NK-92 (cell line): ENCODE data around the gene ERG.

Source experiments
- DNase-seq: peaks from one replicate; lab custom pipeline; 2025; ENCODE audit not compliant: unreplicated experiment; lab: John Stamatoyannopoulos, UW

Gene ERG

DNA sequence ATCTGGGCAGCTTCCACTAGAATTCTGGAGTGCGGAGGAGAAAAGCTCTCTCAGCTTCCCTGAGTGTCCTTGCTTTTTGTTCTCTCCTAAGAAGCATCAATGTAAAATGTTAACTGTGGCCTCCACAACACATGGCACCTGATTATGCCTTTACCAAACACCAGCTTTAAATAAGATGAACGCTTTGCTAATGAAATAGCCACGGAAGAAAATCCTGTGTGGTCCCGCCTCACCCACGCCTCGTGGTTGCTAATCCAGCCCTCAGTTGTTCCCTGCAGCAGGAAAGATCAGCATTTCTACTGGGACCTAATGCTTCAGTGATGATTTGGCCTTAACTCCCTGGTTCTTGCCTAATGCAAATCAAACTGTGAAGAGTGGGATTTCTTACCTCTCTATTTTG, 1.8 kb upstream of the ERG start:
- DNase-seq = no peak

DNA sequence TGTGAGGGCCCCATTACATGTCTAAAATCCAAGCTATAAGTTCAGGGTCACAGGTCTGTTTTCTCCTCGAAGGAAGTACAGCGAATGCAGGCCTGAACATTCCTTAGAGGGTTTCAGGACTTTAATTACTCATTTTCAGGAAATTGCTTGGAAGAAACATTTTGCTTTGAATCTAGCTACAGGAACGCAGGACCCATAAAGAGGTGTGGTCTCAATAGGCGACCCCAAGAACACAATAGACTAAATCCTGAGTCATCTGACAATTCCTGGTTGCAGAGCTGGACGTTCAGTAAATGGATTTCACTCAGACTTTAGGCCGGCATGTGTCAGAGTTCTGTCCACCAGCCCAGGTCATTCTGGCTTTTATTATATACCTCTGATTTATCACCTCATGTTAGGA, 1.0 kb upstream of the ERG start:
- DNase-seq = no peak

DNA sequence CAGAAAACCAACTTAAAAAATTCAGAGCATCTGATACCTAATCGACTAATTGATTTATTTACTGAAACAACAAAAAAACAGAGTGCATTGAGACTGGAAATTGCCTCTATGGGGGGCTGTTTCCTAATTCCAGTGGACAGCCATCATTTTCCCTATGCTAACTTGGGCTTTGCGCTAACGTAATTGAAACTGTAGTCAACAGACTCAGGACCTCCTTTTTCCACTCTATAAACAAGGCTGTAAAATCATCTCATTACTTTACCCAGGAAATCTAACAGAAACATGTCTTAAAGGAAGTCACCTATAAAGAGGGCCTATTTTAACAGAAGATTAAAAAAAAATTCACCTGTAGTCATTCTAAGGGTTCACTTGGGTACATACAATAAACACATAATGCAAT, 2.1 kb downstream of the ERG start:
- DNase-seq = no peak

DNA sequence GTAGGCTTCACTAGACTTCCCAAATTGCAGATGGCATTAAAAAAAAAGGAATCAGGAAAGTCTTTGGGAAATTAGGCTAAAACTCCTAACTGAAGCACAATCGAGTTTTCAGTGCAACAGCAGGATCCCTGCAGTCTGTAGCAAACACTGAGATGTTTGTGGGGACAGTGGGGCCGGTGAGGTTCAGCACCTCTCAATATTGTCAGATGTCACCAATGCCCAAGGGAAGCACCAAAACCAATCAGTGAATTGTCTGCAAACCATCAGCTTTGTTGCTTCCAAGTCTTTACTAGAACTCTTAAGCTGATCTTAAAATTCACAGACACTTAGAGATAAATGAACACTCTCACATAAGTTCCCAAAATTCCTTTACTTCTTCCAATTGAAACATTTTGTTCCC, 2.6 kb downstream of the ERG start:
- DNase-seq = no peak

DNA sequence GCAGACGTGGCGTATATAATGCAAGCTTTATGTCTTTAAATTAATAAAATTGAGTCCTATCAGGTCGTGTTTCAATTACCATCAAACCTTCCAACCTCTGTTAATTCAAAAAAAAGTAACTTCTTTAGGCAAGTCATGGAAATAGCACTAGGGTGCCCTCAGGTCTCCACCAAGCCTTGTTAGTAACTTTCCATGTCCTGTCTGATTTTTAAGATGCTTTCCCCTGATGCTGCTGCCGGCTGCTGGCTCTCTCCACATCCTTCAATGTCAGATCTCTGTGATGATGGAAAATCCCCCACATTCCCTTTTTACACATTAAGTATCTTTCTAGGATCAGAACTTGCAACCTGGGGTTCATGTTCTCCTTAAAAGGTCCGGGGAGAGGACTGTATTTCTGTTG, 3.0 kb downstream of the ERG start:
- no peak for DNase-seq

DNA sequence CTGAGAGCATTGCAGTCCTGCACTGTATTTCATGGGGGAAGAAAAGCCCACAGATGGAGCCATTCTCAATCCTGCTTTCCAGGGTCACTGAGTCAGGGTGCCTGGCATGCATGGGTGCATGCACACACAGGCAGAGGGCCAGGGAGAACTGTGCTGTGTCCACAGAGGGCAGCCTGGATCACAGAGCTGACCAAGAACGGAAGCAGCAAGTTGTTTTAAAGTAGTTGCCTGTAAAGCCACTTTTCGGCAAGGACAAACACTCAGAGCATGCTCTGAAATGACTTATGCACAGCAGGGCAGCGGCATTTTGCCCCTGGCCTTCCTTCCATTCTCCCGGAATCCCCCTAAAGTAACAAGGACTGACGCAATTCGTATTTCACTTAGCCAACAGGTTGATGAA, 3.6 kb downstream of the ERG start:
- DNase-seq = no peak

DNA sequence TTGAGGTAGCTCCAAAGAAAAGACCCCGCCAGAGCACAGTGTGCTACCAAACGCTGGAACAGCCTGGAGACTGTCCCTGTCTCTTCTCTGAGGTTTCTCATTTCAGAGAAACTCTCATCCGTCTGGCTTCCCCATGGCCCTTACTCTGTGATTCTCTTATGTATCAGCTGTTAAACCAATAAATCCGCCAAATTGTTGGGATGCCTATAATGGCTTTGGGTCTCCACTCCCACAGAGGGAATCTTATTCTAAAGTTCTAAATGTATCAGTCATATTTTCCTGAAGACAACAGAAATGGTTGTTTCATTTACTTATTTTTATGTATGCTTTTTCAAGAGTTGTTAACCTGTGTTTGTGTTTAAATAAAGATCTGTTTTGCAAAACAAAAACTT, 4.0 kb downstream of the ERG start:
- DNase-seq = no peak

DNA sequence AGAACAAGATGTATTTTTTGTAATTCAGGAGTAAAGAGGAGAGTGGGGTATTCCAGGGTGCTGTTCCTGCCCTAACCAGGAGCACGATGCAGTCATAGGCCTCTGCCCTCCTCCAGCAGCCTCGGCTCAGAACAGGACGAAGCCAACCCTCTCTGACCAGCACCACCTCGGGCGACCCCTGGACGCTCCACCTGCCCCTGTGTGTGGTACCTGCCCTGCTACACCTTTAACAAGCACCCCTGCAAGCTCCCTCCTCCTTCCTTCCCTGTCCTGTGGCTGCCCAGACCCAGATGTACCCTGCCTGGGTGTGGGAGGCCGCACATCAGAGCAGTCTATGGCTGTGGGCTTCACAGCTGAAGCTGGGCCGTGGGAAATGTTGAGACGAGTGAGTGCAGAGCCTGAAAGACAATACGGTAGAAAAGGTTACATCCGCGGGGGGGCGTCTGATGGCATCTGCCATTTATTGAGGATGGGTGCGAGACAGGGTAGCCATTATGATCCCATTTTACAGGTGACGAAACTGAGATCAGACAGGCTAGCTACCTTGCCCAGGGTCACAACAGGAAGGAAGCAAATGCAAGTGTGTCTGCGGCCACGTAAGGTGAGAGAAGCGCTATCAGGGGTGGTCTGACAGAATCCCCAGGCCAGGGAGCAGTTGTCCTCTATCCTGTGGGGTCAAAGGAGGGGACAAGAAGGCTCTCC, 4.6 kb downstream of the ERG start:
- no peak for DNase-seq

DNA sequence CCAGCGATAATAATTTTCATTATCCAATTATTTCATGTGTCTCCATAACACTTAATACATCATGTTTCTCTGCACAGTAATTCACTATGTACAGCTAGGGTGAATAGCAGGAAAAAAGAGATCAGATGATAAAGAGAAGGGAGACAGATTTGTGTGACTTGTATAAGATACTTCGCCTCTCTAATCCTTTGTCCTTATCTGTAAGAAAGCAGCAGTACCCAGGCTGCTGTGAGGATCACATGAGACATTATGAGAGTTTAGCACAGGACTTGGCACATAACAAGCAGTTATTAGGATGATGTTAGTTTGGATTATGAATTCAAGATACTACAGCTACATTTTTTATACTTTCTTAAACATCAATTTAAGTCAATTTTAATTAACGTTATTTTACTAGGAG, 6.3 kb downstream of the ERG start:
- DNase-seq = no peak

DNA sequence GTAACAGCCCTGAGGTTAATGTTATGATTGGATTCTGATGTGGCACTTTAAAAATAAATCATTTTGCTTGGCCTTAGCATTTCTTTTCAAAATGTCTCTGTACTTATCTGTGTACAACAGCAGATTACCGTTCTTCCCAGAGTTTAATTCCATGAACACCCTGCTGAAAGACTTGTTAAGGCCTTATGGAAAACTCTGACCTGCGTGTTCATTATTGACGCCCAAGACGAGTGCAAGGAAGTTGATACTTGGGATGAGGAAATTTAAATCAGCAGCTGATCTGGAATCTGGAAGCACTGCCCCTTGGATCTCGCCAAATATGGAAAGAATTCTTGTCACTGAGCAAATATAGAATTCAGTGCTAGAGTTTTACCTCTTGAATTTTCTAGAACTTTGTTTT, 6.7 kb downstream of the ERG start:
- no peak for DNase-seq

DNA sequence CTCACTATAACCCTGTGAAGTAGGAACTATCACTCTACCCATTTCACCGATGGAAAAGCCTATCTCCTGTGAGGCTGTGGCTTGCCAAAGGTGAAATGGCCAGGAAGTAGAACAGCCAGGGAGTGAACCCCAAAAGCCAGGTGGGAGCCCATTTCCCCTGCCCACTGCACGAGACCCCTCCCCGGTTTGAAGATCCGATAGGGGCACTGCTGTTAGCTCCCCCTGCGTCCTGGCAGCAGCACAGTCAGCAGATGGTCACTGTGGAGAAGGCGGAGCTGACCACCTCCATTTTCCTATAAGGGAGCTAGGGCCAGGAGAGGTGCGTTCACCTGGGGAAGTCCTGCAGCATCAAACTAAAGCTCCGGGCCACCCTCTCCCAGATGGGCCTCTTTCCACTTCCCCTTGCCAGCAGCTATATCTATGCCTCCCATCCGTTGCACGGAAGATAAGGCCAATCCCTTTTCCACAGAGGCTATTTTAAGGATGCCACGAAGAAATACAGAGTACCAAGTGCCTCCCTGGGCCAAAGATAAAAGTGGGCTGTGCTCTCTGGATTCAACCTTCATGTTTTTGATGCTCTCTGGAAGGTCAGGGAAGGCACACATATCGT, 7.8 kb downstream of the ERG start:
- no peak for DNase-seq

DNA sequence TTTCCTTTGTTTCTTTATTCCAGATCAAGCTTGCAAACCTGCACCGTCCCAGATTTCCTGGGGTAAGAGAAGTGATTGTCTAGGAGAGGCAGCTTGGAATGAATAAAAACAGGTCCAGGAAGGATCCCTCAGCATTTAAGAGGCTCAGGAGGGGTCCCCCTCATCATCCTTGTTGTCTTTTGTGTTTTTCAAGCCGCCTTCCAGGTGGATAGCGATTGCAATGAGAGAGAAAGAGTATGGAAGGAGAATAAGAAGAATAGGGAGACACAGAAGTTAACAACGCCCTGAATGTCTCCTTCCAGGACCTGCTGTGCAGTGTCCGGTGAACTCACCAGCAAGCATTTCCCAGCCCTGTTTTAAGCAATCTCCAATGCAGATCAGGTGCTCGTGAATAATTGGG, 8.5 kb downstream of the ERG start:
- DNase-seq = no peak

DNA sequence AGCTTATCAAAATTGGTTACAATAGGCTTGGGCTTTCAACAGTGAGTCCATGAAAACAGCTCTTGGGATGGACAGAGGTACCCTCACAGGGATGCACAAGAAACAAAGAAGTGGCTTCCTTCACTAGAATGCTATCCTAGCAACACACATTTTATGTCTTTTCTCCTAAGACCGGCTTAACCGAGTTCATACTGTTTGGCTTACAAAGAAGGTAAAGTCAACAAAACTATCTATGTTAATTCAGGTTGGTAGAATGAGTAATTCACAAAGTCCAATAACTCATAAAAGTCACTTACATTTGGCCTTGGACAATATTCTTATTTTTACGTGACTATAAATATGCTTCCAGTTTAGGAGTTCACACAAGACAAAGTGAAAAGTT, 9.0 kb downstream of the ERG start:
- DNase-seq = no peak

DNA sequence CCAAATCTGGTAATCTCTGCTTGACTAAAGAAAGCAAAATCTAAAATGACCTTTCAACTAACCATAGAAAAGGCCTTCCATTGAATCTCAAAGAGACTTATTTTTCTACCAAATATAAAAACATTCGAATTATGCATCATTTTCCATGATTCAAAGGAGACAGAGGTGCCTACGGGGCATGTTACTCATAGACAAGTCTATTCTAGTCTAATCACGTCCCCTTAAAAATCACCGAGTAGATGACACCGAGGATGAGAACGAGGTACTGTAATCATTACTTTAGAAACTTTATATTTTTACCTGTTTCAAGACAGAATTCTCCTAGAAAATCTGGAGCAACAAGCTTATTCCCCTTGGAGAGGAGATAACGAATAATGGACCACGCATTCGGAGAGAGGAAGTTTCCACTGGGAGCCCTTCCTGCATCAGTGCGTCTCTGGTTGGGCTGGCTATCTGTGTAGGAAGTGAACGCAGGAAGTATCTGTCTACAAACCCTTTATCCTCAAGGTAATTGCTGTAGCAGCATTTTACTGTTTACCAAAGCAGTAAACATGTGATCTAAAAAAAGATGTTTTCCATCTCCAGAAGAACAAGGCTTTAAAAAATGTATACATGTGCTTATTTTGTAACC, 9.5 kb downstream of the ERG start:
- no peak for DNase-seq

DNA sequence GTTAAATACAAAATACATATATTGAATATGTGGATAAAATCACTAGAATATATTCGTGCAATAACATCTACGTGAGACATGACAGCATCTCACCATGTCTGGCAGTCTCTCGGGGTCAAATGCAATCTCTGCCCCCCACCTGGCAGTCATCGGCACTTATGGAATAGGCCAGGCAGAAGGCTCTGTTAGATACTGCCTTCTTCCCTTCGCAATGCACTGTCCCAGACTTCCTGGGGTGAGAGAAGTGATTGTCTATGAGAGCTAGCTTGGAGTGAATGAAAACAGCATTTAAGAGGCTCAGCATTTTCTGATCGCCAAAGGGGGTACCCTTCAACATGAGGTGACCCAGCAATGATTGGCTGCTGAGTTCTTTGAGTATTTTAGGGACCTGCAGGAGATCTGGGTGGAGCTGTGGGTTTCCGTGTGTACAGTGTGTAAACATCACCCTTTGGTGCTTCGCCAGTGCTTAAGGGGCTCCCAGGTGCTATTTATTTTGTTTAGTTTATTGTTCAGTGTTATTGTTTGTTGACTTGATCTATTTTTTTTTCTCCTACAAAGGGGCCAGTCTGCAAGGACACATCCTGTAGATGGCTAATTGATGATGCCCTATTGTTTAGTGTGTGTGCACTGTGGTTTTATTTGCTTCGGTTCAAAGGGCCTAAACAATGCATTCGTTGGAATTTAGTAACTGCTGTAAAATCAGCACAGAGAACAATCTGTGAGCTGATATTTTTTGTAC, 10.2 kb downstream of the ERG start:
- no peak for DNase-seq

DNA sequence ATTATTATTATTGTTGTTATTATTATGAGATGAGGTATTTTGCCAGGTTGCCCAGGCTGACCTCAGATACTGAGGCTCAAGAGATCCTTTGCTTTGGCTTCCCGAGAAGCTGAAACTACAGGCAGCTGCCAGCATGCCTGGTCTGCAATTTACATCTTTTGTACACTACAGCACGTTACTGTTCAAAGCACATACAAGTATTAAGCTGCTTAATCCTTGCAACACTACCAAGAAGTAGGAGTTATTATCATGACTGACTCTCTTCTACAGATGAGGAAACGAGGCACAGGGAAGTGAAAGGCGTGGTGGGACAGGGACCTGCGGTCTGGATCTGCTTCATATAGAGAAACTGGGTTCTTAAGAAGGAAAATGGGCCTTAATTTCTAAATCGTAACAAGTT, 11.6 kb downstream of the ERG start:
- no peak for DNase-seq

DNA sequence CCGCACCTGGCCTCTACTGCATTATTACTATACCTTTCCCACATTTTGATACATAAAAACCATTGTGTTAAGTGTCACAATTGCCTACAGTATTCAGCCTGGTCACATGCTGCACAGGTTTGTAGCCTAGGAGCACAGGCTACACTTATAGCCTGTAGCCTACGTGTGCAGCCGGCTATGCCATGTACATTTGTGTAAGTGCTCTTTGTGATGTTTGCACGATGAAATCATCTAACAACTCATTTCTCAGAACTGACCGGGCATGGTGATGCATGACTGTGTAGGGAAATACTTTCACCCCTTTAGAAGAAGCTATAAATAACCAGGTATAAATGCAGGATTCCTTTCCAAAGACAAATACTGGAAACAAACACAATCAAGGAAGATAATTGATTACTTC, 12.1 kb downstream of the ERG start:
- no peak for DNase-seq

DNA sequence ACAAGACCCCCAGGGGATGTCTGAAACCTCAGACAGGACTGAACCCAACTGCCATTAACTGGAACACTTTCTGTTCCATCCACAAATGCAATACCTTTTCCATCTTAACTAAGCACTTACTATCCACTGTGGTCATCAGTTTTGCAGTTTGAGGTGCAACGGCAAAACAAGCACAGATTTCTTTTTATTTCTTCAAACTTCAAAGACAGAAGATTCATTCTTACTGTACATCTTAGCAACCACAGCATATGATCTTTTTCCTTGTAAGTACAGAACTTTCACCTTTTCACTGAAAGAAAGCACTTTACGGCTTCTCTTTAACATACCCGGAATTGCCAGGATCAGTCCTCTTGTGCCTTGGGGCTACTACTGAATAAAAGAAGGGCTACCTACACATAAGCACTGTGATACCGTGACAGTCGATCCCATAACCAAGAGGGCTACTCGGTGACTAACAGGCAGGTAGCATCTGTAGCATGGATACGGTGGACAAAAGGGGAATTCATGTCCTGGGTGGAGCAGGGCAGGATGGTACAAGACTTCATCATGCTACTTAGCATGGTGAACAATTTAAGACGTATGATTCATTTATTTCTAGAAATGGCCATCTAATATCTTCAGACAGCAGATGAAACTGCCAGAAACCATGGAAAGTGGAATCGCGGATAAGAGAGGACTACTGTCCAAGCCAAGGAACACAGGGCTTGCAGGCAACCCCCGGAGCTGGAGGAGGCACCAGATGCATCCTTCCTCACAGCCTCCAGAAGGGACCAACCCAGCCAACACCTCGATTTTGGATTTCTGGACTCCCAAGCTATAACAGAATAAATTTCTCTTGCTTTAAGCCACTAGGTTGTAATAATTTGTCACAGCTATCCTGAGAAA, 18.4 kb downstream of the ERG start:
- no peak for DNase-seq

DNA sequence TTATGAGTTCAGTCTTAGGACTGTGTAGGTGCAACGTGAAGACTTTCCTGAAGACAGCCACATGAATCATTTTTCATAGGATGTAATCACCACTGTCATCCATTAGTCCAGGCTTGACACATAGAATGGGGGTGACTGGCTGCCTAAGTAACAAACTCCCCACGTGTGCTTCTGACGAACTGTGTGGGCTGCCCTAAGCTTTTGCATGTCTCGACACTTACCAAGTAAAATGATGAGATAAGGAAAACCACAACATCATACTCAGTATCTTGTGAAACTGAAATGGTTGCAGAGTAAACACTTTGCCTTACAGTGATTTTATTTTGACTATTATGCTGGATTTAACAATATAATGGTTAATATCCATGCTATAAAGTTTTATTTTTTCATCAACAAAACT, 19.5 kb downstream of the ERG start:
- DNase-seq = no peak

DNA sequence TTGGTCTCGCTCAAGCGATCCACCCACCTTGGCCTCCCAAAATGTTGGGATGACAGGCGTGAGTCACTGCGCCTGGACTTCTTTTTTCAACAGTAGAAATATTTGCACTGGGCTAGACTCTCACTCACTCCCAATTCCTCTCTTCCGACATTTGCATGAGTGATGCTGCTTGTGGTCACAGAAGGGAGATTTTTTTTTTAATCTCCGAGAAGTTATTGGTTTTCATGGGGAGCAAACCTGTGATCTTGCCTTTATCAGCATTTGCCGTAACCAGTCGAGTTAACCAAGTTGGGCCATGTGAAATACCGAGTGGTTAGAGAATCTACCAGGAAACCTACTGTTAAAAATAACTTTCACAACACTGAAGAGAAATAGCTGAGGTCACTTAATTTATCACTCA, 21.1 kb downstream of the ERG start:
- no peak for DNase-seq

DNA sequence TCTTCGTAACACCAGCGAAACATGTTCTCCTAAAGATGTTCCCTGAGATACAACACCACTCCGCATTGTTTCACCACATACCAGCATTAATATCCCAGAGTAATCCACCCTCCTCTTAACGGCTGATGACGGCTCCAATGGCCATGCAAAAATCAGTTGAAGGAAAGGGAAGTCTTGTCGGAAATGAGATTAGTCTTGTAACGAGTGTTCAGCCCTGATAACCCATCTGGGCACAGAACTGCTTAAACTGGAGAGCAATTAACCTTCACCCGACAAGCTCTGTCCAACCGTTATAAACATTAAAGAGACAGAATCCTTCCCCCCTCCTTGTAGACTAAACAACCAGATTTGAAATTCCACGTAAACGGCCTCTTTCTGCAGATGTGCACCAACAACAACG, 21.9 kb downstream of the ERG start:
- DNase-seq = no peak
